ENCODE data around the gene ARHGAP12.

DNA sequence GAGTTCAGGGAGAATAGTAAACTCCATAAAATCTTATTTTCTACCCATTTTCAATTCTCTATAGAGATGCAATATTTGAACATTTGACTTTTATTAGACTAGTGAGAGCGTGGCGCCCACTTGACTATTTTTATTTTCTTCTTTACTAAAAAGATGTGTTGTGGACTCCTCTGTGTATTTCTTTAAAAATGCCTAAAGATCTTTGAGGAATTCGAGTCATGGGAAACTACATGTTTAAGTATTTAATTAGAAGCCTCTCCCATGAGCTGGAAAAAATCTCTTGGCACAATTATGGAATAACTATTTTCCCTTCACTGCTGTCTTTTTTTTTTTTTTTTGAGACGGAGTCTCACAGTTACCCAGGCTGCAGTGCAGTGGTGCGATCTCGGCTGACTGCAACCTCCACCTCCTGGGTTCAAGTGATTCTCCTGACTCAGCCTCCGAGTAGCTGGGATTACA, 124.2 kb downstream of the ARHGAP12 start:
- TF ChIP-seq, protein P1, sequence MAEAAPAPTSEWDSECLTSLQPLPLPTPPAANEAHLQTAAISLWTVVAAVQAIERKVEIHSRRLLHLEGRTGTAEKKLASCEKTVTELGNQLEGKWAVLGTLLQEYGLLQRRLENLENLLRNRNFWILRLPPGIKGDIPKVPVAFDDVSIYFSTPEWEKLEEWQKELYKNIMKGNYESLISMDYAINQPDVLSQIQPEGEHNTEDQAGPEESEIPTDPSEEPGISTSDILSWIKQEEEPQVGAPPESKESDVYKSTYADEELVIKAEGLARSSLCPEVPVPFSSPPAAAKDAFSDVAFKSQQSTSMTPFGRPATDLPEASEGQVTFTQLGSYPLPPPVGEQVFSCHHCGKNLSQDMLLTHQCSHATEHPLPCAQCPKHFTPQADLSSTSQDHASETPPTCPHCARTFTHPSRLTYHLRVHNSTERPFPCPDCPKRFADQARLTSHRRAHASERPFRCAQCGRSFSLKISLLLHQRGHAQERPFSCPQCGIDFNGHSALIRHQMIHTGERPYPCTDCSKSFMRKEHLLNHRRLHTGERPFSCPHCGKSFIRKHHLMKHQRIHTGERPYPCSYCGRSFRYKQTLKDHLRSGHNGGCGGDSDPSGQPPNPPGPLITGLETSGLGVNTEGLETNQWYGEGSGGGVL (tag by site-specific recombination; IDR thresholded peaks at IDR 0.05), result no peak
- TF ChIP-seq ZNF274 (IDR thresholded peaks at IDR 0.05; ENCODE audit: low read length), result no peak
- no peak for TF ChIP-seq ZNF274 (tag by site-specific recombination; IDR thresholded peaks at IDR 0.05; ENCODE audit: borderline replicate concordance)
- TF ChIP-seq, protein P2, sequence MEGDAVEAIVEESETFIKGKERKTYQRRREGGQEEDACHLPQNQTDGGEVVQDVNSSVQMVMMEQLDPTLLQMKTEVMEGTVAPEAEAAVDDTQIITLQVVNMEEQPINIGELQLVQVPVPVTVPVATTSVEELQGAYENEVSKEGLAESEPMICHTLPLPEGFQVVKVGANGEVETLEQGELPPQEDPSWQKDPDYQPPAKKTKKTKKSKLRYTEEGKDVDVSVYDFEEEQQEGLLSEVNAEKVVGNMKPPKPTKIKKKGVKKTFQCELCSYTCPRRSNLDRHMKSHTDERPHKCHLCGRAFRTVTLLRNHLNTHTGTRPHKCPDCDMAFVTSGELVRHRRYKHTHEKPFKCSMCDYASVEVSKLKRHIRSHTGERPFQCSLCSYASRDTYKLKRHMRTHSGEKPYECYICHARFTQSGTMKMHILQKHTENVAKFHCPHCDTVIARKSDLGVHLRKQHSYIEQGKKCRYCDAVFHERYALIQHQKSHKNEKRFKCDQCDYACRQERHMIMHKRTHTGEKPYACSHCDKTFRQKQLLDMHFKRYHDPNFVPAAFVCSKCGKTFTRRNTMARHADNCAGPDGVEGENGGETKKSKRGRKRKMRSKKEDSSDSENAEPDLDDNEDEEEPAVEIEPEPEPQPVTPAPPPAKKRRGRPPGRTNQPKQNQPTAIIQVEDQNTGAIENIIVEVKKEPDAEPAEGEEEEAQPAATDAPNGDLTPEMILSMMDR (tag by site-specific recombination; IDR thresholded peaks at IDR 0.05), result no peak
- TF ChIP-seq ZNF174 (tag by site-specific recombination; IDR thresholded peaks at IDR 0.05), result no peak
- no peak for TF ChIP-seq HOXA7 (CRISPR knock-in tag; IDR thresholded peaks at IDR 0.05; ENCODE audit: borderline replicate concordance)
- TF ChIP-seq ZNF548 (tag by site-specific recombination; IDR thresholded peaks at IDR 0.05), result no peak
- no peak for TF ChIP-seq ZNF658 (tag by site-specific recombination; IDR thresholded peaks at IDR 0.05)
